Endothelial cell of umbilical vein (primary cell): ENCODE results near the gene NRG3. TPM values are rescaled to one million over a fixed set of nuclear protein-coding genes. Genes with fewer than 3 reads are reported as not detected.

ENCODE experiments used
- BruUV-seq: library from RNA; stranded (reverse); fragments of 400-500 nt; replicated peaks from 2 replicates; lab custom pipeline; 2021; lab: Mats Ljungman, UMichigan
- CTCF ChIA-PET: fragments of 300-600, 350-600 bp; sonication (Branson Sonifier 250); formaldehyde crosslinking; loops from one replicate; lab custom pipeline; 2021; ENCODE audit warnings: antibody characterized with exemption, inconsistent platforms; lab: Charles Lee
- POLR2A ChIA-PET: fragments of 300-600, 350-600 bp; sonication (Branson Sonifier 250); formaldehyde crosslinking; loops from one replicate; lab custom pipeline; 2021; ENCODE audit warnings: antibody characterized with exemption, inconsistent platforms; lab: Charles Lee
- DNase-seq: peaks from one replicate; pipeline ENCODE4 v3.0.0-alpha.2; 2011; ENCODE audit warnings: low read depth, low spot score
- FAIRE-seq: peaks from 2 replicates; lab custom pipeline; 2011; peaks lifted over from hg19 to GRCh38; lab: Jason Lieb, UNC
- H2AFZ ChIP-seq: 2 replicates; pipeline ENCODE4 v1.6.0; 2012; ENCODE audit warnings: low read depth, low read length, control low read depth, inconsistent platforms
- H3K27ac ChIP-seq: 2 replicates; pipeline ENCODE4 v1.5.1; 2011; ENCODE audit warnings: low read depth, mild to moderate bottlenecking, control low read depth, low read length, moderate library complexity; ENCODE audit not compliant: insufficient read depth
- H3K27me3 ChIP-seq, 2 experiments: 2 replicates each; pipeline versions ENCODE4 v1.6.0 to v1.6.1; 2011; ENCODE audit warnings: low read length in 2 of 2, mixed read lengths in 1 of 2; ENCODE audit not compliant: control insufficient read depth in 2 of 2, insufficient read depth in 2 of 2
- H3K36me3 ChIP-seq, 2 experiments: 2 replicates in 1 of 2; 3 replicates in 1 of 2; pipeline ENCODE4 v1.5.1; 2011; ENCODE audit warnings: low read length in 2 of 2, mild to moderate bottlenecking in 1 of 2, moderate library complexity in 1 of 2; ENCODE audit not compliant: control insufficient read depth in 2 of 2, insufficient read depth in 2 of 2; ENCODE audit errors: extremely low read depth in 1 of 2
- H3K4me1 ChIP-seq: 3 replicates; pipeline ENCODE4 v1.5.1; 2011; ENCODE audit warnings: mild to moderate bottlenecking, low read length; ENCODE audit not compliant: control insufficient read depth, insufficient read depth; ENCODE audit errors: extremely low read depth
- H3K4me2 ChIP-seq: 2 replicates; pipeline ENCODE4 v1.6.1; 2011; ENCODE audit warnings: low read length, control low read depth, mixed read lengths; ENCODE audit not compliant: insufficient read depth
- H3K4me3 ChIP-seq, 3 experiments: fragments of 200-600 bp in 1 of 3; sonication (generic), shearing (Covaris generic) in 1 of 3; replicated peaks in 1 of 3; 2 replicates each; pipeline ENCODE4 v1.5.1; 2011 to 2016; ENCODE audit warnings: control low read depth in 3 of 3, low read length in 3 of 3, mild to moderate bottlenecking in 2 of 3, inconsistent platforms in 1 of 3, low read depth in 1 of 3, moderate library complexity in 1 of 3; ENCODE audit not compliant: insufficient read depth in 1 of 3
- H3K79me2 ChIP-seq: 2 replicates; pipeline ENCODE4 v1.6.0; 2012; ENCODE audit warnings: low read length, inconsistent platforms; ENCODE audit not compliant: control insufficient read depth, insufficient read depth
- H3K9ac ChIP-seq: replicated peaks from 2 replicates; pipeline ENCODE3; 2011; ENCODE audit warnings: low read length, control low read depth; ENCODE audit not compliant: insufficient read depth; ENCODE audit errors: extremely low read depth
- H3K9me1 ChIP-seq: replicated peaks from 3 replicates; pipeline ENCODE4 v1.6.0; 2011; ENCODE audit warnings: mild to moderate bottlenecking, low read length; ENCODE audit not compliant: control insufficient read depth, insufficient read depth; ENCODE audit errors: extremely low read depth
- H3K9me3 ChIP-seq: replicated peaks from 2 replicates; pipeline ENCODE4 v1.5.1; 2012; ENCODE audit warnings: low read length, inconsistent platforms; ENCODE audit not compliant: control insufficient read depth, insufficient read depth
- H4K20me1 ChIP-seq: replicated peaks from 2 replicates; pipeline ENCODE3; 2011; ENCODE audit warnings: mild to moderate bottlenecking, low read length; ENCODE audit not compliant: control insufficient read depth, insufficient read depth; ENCODE audit errors: extremely low read depth
- EZH2 ChIP-seq: IDR thresholded peaks from 2 replicates; pipeline ENCODE4 v1.6.1; 2012; ENCODE audit warnings: borderline replicate concordance, low read depth, mild to moderate bottlenecking, moderate library complexity, low read length, inconsistent platforms; ENCODE audit not compliant: severe bottlenecking
- FOS ChIP-seq: IDR thresholded peaks from 2 replicates; pipeline ENCODE4 v1.6.1; 2011; ENCODE audit warnings: mild to moderate bottlenecking, low read length, moderate library complexity, borderline replicate concordance; ENCODE audit not compliant: insufficient read depth
- dilution Hi-C: fragments of 300-500 bp; cut with MboI; formaldehyde crosslinking; loops from one replicate; pipeline ENCODE4 v1.15.0; 2019; ENCODE audit warnings: low sequenced_read_pairs; ENCODE audit not compliant: extremely low pct_ligation_motif_present
- intact Hi-C: fragments of 100-400 bp; cut with micrococcal nuclease; formaldehyde crosslinking; loops from one replicate; pipeline ENCODE4 v1.10.0; 2022
- polyA plus RNA-seq, 4 experiments: library from polyadenylated mRNA; depleted of rRNA in 3 of 4; stranded (reverse) in 3 of 4; unstranded in 1 of 4; fragments of >200 nt; gene quantifications; 2 replicates each; pipeline versions ENCODE4 v1.2.1 to v1.2.3, GENCODE V29; 2011 to 2012; ENCODE audit warnings: missing spikeins in 1 of 4
- total RNA-seq: library from RNA; stranded (reverse); gene quantifications from 2 replicates; pipeline ENCODE4 v1.2.3, GENCODE V29; 2021
- TF ChIP-seq, protein P1 (sequence below), 2 donors: IDR thresholded peaks; 1 replicate in 1 of 2; 2 replicates in 1 of 2; pipeline ENCODE4 v1.5.1; 2011; ENCODE audit warnings: low read length in 2 of 2, mild to moderate bottlenecking in 2 of 2, moderate library complexity in 2 of 2, control low read depth in 1 of 2, inconsistent platforms in 1 of 2, low read depth in 1 of 2; ENCODE audit not compliant: insufficient read depth in 1 of 2; ENCODE audit errors: extremely low read depth in 1 of 2
- TF ChIP-seq, protein P2 (sequence below): IDR thresholded peaks from 2 replicates; pipeline ENCODE4 v1.6.1; 2011; ENCODE audit not compliant: insufficient read depth, insufficient read length

The NRG3 gene
- total and polyA plus RNA-seq, 2 donors (not counting 3 experiments of a cell fraction or from before 2014, with no cell fraction given), result 1.9 to 3.9 TPM

DNA sequence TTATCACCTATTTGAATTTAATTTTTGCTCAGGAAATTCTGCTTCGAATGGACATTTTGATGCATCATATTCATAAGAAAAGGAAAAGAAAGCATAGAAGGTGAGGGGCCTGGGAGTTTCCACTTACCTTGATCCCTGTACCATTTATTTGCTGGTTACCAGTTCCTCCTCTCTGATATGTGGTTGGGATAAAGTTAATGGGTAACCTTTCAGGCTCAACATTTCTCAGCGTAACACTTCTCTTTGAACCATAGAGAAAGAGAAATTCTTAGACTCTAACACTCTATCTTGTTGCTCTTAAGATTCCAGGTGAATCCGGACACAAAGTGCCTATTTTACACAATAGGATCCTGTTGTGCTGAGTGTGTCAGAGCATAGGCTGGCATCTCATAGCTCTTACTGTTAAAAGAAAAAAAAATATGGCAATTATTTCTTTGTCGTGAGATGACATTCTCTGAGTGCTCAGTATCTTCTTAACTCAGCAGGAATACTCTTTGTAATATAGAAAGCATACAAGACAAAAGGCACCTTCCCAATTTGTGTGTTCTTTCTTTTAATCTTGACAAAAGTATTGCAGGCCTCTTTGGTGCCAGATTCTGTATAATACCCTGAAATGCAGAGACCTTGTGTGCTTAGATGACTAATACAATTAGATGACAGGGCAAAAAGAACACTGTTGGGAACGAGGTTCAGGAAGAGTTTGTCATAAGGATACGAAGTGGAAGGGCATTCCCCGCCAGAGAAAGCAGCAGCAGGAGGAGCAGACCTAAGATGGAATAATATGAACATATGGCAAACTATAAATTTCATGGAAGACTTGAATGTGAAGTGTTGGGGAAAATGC is 689.6 kb downstream of the NRG3 start:
- dilution Hi-C loops, result no loop called here
- intact Hi-C loops, result no loop called here
- no peaks in the 10 kb centered on the region for H3K4me1 ChIP-seq
- H4K20me1 ChIP-seq, result no peaks in the 10 kb centered on the region
- H3K9me3 ChIP-seq, result no peaks in the 10 kb centered on the region
- no peak overlapping the region for H3K9ac ChIP-seq
- FAIRE-seq, result peak; percentile 37
- BruUV-seq, result no TSS peak
- POLR2A ChIA-PET, result no interaction called here
- no peak overlapping the region for H3K4me2 ChIP-seq
- CTCF ChIA-PET, result no interaction called here
- H3K36me3 ChIP-seq, result no peaks in the 10 kb centered on the region
- DNase-seq, result peak; percentile 44
- TF ChIP-seq FOS, result peak; percentile 61
- TF ChIP-seq, protein P1, sequence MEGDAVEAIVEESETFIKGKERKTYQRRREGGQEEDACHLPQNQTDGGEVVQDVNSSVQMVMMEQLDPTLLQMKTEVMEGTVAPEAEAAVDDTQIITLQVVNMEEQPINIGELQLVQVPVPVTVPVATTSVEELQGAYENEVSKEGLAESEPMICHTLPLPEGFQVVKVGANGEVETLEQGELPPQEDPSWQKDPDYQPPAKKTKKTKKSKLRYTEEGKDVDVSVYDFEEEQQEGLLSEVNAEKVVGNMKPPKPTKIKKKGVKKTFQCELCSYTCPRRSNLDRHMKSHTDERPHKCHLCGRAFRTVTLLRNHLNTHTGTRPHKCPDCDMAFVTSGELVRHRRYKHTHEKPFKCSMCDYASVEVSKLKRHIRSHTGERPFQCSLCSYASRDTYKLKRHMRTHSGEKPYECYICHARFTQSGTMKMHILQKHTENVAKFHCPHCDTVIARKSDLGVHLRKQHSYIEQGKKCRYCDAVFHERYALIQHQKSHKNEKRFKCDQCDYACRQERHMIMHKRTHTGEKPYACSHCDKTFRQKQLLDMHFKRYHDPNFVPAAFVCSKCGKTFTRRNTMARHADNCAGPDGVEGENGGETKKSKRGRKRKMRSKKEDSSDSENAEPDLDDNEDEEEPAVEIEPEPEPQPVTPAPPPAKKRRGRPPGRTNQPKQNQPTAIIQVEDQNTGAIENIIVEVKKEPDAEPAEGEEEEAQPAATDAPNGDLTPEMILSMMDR (IDR thresholded peaks at IDR 0.05; ENCODE audit: extremely low read depth in 1 of 2, insufficient read depth in 1 of 2, low read depth in 1 of 2, low read length in 2 of 2), result no peak
- no peak overlapping the region for H3K27ac ChIP-seq
- H3K27me3 ChIP-seq, result no peaks in the 10 kb centered on the region
- H2AFZ ChIP-seq, result peak overlapping the region; percentile 41
- H3K79me2 ChIP-seq, result no peaks in the 10 kb centered on the region
- H3K4me3 ChIP-seq, result no peak overlapping the region
- no peaks in the 10 kb centered on the region for H3K9me1 ChIP-seq

DNA sequence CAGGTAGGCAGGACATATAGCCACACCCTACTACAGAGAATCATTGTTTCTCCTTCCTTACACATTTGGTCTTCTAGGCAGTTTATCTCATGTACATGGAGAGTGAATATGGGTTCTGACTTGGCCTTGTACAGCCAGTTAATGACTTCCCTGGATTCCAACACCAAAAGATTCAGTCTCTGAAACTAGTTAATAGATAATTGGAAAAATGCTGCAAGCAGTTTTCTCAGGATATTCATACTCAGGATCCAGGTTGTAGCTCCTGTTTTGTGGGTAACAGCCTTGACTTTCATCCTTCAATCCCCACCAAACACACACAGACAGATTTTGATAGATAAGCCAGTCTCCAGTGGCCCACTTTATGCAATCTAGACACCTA is 690.2 kb downstream of the NRG3 start:
- CTCF ChIA-PET, result no interaction called here
- H2AFZ ChIP-seq, result peak overlapping the region; percentile 41
- BruUV-seq, result no TSS peak
- no peaks in the 10 kb centered on the region for H4K20me1 ChIP-seq
- H3K79me2 ChIP-seq, result no peaks in the 10 kb centered on the region
- POLR2A ChIA-PET, result no interaction called here
- no peak overlapping the region for H3K27ac ChIP-seq
- DNase-seq (no peak), FAIRE-seq (no peak)
- TF ChIP-seq EZH2, result no peak
- TF ChIP-seq, protein P1 (IDR thresholded peaks at IDR 0.05; ENCODE audit: extremely low read depth in 1 of 2, insufficient read depth in 1 of 2, low read depth in 1 of 2, low read length in 2 of 2), result no peak
- TF ChIP-seq, protein P2, sequence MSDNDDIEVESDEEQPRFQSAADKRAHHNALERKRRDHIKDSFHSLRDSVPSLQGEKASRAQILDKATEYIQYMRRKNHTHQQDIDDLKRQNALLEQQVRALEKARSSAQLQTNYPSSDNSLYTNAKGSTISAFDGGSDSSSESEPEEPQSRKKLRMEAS, result no peak
- no peaks in the 10 kb centered on the region for H3K9me3 ChIP-seq
- no peaks in the 10 kb centered on the region for H3K27me3 ChIP-seq
- no peak overlapping the region for H3K9ac ChIP-seq
- intact Hi-C loops, result no loop called here
- no peaks in the 10 kb centered on the region for H3K36me3 ChIP-seq
- no peak overlapping the region for H3K4me2 ChIP-seq
- H3K4me1 ChIP-seq, result no peaks in the 10 kb centered on the region
- no peaks in the 10 kb centered on the region for H3K9me1 ChIP-seq
- no peak overlapping the region for H3K4me3 ChIP-seq
- dilution Hi-C loops, result no loop called here
